Stimulated activated CD4-positive, alpha-beta T cell treated with anti-CD3 and anti-CD28 coated beads, Interleukin-1b, Interleukin-23, amount 100 ng/mL, for 48 hours (primary cell): ENCODE measurements around the gene F7.
A peak's percentile ranks its signal among the peaks of the same experiment; 100 is the strongest.

Experiments used
- DNase-seq: peaks from one replicate; pipeline ENCODE4 v3.0.0-alpha.2; 2020

Gene F7

GRCh38 chr13:113119822-113120189 is 14.2 kb downstream of the F7 start:
- no peak for DNase-seq

GRCh38 chr13:113120300-113121182 is 14.9 kb downstream of the F7 start:
- no peak for DNase-seq

- no peak for DNase-seq
Observed at GRCh38 chr13:113121183-113121927, 15.8 kb downstream of the F7 start.

GRCh38 chr13:113121928-113122471 is 16.4 kb downstream of the F7 start:
- no peak for DNase-seq

GRCh38 chr13:113122550-113123225 is 17.1 kb downstream of the F7 start, which contains the start of gene F10:
F10 (plus strand) TSS chr13:113122799; CDS start chr13:113122856, 57 bp downstream.
- DNase-seq: no peak

- DNase-seq: no peak
Observed at GRCh38 chr13:113123226-113124201, 17.9 kb downstream of the F7 start.

DNA sequence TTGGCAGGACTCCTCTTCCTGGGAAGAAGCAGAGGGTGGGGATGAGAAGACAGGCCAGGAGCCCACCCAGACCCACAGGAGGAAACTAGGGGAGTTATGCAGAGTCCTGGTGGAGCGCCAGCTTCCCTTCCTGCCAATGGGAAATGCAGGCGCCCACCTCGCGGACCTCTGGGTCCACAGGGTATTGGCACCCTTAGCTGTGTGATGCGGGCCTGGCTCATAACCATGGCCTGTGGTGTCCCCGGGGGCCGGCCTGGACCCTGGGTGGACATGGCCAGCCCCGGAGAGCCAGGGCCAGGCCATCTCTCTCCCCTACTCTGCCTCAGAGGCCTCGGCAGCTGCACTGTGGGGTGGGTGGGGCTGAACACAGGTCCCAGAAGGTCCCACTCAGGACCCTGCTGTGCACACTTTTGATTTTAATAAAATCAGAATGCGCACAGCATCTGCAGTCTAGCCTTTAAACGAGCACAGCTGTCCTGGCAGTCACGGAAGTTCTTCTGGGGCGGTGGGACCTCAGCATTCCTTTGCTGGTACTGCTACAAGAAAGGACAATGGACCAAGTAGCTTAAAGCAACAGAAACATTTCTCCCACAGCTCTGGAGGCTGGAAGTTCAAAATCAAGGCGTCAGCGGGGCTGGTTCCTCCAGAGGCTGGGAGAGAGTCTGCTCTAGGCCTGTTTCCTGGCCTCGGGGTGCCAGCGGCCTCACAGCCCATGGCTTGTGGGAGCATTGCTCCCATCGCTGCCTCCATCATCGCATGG is 18.8 kb downstream of the F7 start:
- DNase-seq: no peak

- no peak for DNase-seq
Observed at GRCh38 chr13:113125506-113126264, 20.1 kb downstream of the F7 start.

DNA sequence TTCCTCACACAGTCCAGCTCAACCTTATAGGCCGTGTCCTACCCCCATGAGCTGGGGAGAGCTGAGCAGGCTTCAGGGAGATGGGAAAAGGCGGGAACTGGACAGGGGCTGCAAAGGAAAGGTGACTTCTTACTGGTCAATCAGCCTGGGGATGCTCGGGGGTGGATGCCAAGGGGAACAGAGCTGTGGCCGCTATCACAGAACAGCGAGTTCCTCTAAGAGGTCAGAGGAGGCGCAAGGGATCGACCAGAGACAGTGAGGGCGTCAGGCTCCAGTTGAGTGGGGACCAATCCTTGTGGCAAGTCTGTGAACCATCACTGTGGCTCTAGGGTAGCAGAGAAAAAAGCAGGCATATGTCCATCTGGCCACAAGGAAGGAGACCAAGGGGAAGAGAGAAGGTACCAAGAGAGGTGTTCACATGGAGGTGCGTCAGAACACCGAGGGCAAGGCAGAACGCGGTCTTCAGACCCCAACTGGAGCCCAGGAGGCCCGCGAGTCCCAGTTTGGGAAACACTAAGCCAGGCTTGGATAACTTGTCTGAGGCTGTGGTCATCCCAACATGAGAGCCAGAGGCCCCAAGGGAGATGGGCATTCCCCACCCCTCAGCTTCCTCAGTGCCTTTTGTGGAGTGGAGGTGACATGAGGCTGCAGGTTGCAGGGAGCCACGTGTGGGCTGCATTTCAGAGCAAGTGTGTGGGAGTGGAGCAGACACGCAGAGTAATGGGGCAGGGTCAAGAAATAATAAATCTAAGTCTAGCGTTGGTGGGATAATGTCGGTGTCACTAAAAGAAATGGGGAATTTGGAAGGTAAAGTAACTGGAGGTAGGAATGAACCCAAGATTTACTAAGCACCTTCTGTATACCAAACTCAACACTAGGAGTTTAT is 20.9 kb downstream of the F7 start:
- no peak for DNase-seq

- DNase-seq: no peak
Observed at GRCh38 chr13:113129480-113129879, 23.9 kb downstream of the F7 start.

GRCh38 chr13:113129921-113130750 is 24.5 kb downstream of the F7 start:
- DNase-seq: peak; percentile 52

DNA sequence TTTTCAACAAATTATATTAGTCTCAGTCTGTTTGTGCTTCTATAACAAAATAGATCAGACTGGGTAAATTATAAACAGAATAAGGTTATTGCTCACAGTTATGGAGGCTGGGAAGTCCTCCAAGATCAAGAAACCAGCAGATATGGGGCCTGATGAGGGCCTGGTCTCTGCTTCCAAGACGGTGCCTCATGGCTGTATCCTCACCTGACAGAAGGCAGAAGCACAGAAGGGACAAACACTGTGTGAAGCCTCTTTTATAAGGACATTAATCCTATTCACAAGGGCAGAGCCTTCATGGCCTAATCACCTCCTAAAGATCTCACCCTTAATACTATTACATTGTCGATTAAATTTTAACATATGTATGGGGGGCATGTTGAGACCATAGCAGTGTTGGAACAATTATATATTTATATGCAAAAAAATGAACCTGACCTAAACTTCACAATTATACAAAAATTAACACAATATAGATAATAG is 29.7 kb downstream of the F7 start:
- DNase-seq: no peak

GRCh38 chr13:113137691-113138298 is 32.2 kb downstream of the F7 start:
- no peak for DNase-seq

DNA sequence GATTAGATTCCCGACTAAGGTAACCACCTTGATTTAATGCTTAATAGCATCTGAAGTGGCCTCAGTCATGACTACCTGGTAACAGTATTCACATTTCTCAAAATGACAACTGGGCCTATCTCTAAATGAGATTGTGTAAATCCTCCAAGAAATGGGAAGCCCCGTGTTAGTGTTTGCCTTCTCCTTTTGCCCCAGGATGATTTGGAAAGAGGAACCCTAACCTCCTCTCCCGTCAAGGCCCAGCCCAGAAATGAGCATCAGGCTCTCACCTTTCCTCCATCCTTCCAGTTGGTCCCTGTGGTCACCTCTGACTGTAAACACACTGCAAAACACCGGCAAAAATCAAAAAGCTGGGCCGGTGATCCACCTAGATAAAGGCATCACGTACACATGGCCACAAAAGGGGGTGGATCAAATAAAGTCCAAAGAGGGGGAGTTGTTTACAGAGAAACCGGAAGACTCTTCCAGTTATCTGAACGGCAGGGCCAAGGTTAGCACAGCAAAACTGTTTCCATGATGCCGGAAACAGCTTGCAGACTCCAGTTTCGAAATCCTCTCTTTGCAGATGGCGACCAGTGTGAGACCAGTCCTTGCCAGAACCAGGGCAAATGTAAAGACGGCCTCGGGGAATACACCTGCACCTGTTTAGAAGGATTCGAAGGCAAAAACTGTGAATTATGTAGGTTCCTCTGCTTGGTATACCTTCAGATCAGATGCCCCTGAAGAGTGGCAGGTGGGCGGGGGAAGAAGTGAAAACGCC is 33.4 kb downstream of the F7 start:
- no peak for DNase-seq

DNA sequence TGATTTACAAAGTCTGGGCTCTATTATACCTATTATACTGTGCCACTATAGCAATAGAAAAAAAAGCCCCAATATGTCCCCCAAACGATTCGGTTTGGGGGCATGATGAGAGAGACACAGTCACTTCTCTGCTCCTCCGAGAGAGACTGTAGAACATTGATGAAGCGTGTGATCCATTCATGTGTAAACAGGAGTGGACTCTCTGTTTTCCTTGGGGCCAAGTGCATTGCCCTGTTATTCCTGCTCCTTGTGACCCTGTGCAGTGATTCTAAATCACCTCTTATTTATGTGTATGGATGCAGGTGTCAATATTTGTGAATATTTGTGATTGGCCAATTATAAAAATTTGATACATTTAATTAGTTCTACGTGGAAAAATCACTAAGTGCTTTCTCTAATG is 34.0 kb downstream of the F7 start:
- DNase-seq: no peak

GRCh38 chr13:113140677-113141600 is 35.3 kb downstream of the F7 start:
- no peak for DNase-seq
